Measurements from ENCODE around the gene SLC39A8.

The SLC39A8 gene

DNA sequence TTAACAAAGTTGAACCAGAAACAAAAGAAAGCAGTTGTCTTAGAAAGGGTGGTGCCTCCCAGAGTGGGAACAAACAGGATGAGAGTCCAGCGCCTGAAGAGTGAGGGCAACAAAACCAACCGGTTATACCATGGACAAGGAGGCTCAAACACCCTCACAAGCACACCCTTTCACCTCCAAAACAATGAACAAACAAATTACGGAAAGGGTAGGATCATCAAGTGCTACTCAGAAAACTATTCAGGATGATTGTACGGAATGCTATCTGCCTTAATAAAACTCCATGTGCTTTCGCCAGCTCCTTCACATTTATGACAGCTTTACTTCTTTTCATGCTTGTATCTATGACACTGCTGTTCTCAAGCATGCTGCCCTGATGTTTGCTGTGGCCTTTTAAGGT lies 26.8 kb downstream of the SLC39A8 start:
- no peak overlapping the region for H4K91ac ChIP-seq (ENCODE audit: low read depth, low read length, poor library complexity)
- peaks cover 5 to 10% of the 10 kb centered on the region in 2 donors for H3K4me1 ChIP-seq (ENCODE audit: control insufficient read depth in 2 of 2, insufficient read depth in 1 of 2, low read depth in 1 of 2, low read length in 2 of 2)
- H3K27me3 ChIP-seq (ENCODE audit: control insufficient read depth in 3 of 3, insufficient read depth in 3 of 3, low read depth in 1 of 3, low read length in 3 of 3), result no peaks in the 10 kb centered on the region
- no CpG with 5 or more reads among the region's 5 CpGs for WGBS, 2 donors (ENCODE audit: extremely low coverage in 2 of 2, insufficient read length in 2 of 2, insufficient replicate concordance in 1 of 2)
- H2AK5ac ChIP-seq (ENCODE audit: low read depth, low read length), result no peak overlapping the region
- H4K8ac ChIP-seq (ENCODE audit: low read depth, low read length), result no peak overlapping the region
- no peak overlapping the region for H2AFZ ChIP-seq (ENCODE audit: low read length)
- no peak overlapping the region for H2BK15ac ChIP-seq (ENCODE audit: low read length)
- no peak overlapping the region for H3K4ac ChIP-seq (ENCODE audit: low read length)
- H3K36me3 ChIP-seq (replicated peaks in 1 of 2; ENCODE audit: control insufficient read depth in 2 of 2, insufficient read depth in 2 of 2, low read length in 2 of 2), result peaks cover 0 to 3% of the 10 kb centered on the region in 2 donors
- H3K23ac ChIP-seq (ENCODE audit: low read depth, low read length, poor library complexity), result no peak overlapping the region
- H3K14ac ChIP-seq (ENCODE audit: low read length), result no peak overlapping the region
- no peak overlapping the region for H2BK120ac ChIP-seq (ENCODE audit: low read depth, low read length)
- no peak overlapping the region for H3K4me2 ChIP-seq (ENCODE audit: insufficient read depth, low read length, poor library complexity, severe bottlenecking)
- no peak for DNase-seq (ENCODE audit: low spot score)
- no peak overlapping the region for H2BK5ac ChIP-seq (ENCODE audit: low read length)
- H3K18ac ChIP-seq (ENCODE audit: low read length), result no peak overlapping the region
- no peak overlapping the region for H2BK12ac ChIP-seq (ENCODE audit: low read length)
- H3K9ac ChIP-seq (ENCODE audit: low read depth, low read length, poor library complexity), result no peak overlapping the region
- H3K4me3 ChIP-seq (ENCODE audit: low read length in 2 of 2), result no peak overlapping the region
- no peaks in the 10 kb centered on the region for H3K79me1 ChIP-seq (ENCODE audit: low read depth, low read length)
- peaks cover 0 to 3% of the 10 kb centered on the region in 2 donors for H3K9me3 ChIP-seq (replicated peaks in 1 of 2; ENCODE audit: control insufficient read depth in 2 of 2, insufficient read depth in 1 of 2, low read depth in 1 of 2, low read length in 2 of 2)
- H3K27ac ChIP-seq (replicated peaks; ENCODE audit: low read length), result no peak overlapping the region

- DNase-seq (ENCODE audit: low spot score), result no peak
- Histone ChIP-seq H2BK12ac (ENCODE audit: low read length) (no peak overlapping the region), H4K91ac (ENCODE audit: low read depth, low read length, poor library complexity) (no peak overlapping the region), H3K4me1 (ENCODE audit: control insufficient read depth in 2 of 2, insufficient read depth in 1 of 2, low read depth in 1 of 2, low read length in 2 of 2) (peaks cover 5 to 10% of the 10 kb centered on the region in 2 donors), H3K18ac (ENCODE audit: low read length) (no peak overlapping the region), H3K36me3 (replicated peaks in 1 of 2; ENCODE audit: control insufficient read depth in 2 of 2, insufficient read depth in 2 of 2, low read length in 2 of 2) (peaks cover 0 to 3% of the 10 kb centered on the region in 2 donors), H3K27me3 (ENCODE audit: control insufficient read depth in 3 of 3, insufficient read depth in 3 of 3, low read depth in 1 of 3, low read length in 3 of 3) (no peaks in the 10 kb centered on the region), H2AFZ (ENCODE audit: low read length) (no peak overlapping the region), H3K23ac (ENCODE audit: low read depth, low read length, poor library complexity) (no peak overlapping the region), H2BK15ac (ENCODE audit: low read length) (no peak overlapping the region), H3K14ac (ENCODE audit: low read length) (no peak overlapping the region), H2AK5ac (ENCODE audit: low read depth, low read length) (no peak overlapping the region), H3K27ac (replicated peaks; ENCODE audit: low read length) (no peak overlapping the region), H2BK120ac (ENCODE audit: low read depth, low read length) (no peak overlapping the region), H3K9ac (ENCODE audit: low read depth, low read length, poor library complexity) (no peak overlapping the region), H3K9me3 (replicated peaks in 1 of 2; ENCODE audit: control insufficient read depth in 2 of 2, insufficient read depth in 1 of 2, low read depth in 1 of 2, low read length in 2 of 2) (peaks cover 0 to 3% of the 10 kb centered on the region in 2 donors), H3K4me2 (ENCODE audit: insufficient read depth, low read length, poor library complexity, severe bottlenecking) (no peak overlapping the region), H3K4ac (ENCODE audit: low read length) (no peak overlapping the region), H3K79me1 (ENCODE audit: low read depth, low read length) (no peaks in the 10 kb centered on the region), H2BK5ac (ENCODE audit: low read length) (no peak overlapping the region), H4K8ac (ENCODE audit: low read depth, low read length) (no peak overlapping the region), H3K4me3 (ENCODE audit: low read length in 2 of 2) (no peak overlapping the region)
- WGBS, 2 donors (ENCODE audit: extremely low coverage in 2 of 2, insufficient read length in 2 of 2, insufficient replicate concordance in 1 of 2), result no CpG with 5 or more reads among the region's 3 CpGs
These were observed 27.2 kb downstream of the SLC39A8 start for GRCh38 chr4:102318105-102318504.

GRCh38 chr4:102317459-102317858 lies 27.8 kb downstream of the SLC39A8 start:
- peaks cover 0 to 3% of the 10 kb centered on the region in 2 donors for H3K9me3 ChIP-seq (replicated peaks in 1 of 2; ENCODE audit: control insufficient read depth in 2 of 2, insufficient read depth in 1 of 2, low read depth in 1 of 2, low read length in 2 of 2)
- H4K91ac ChIP-seq (ENCODE audit: low read depth, low read length, poor library complexity), result no peak overlapping the region
- no peak overlapping the region for H2BK5ac ChIP-seq (ENCODE audit: low read length)
- H3K27ac ChIP-seq (replicated peaks; ENCODE audit: low read length), result no peak overlapping the region
- H3K79me1 ChIP-seq (ENCODE audit: low read depth, low read length), result no peaks in the 10 kb centered on the region
- H3K9ac ChIP-seq (ENCODE audit: low read depth, low read length, poor library complexity), result no peak overlapping the region
- H2AFZ ChIP-seq (ENCODE audit: low read length), result no peak overlapping the region
- no CpG with 5 or more reads among the region's 1 CpG for WGBS, 2 donors (ENCODE audit: extremely low coverage in 2 of 2, insufficient read length in 2 of 2, insufficient replicate concordance in 1 of 2)
- no peak overlapping the region for H3K4ac ChIP-seq (ENCODE audit: low read length)
- no peak overlapping the region for H3K4me3 ChIP-seq (ENCODE audit: low read length in 2 of 2)
- no peak overlapping the region for H2AK5ac ChIP-seq (ENCODE audit: low read depth, low read length)
- H3K23ac ChIP-seq (ENCODE audit: low read depth, low read length, poor library complexity), result no peak overlapping the region
- H2BK15ac ChIP-seq (ENCODE audit: low read length), result no peak overlapping the region
- no peaks in the 10 kb centered on the region for H3K27me3 ChIP-seq (ENCODE audit: control insufficient read depth in 3 of 3, insufficient read depth in 3 of 3, low read depth in 1 of 3, low read length in 3 of 3)
- no peak overlapping the region for H3K18ac ChIP-seq (ENCODE audit: low read length)
- H2BK12ac ChIP-seq (ENCODE audit: low read length), result no peak overlapping the region
- H3K14ac ChIP-seq (ENCODE audit: low read length), result no peak overlapping the region
- no peak overlapping the region for H2BK120ac ChIP-seq (ENCODE audit: low read depth, low read length)
- no peak overlapping the region for H4K8ac ChIP-seq (ENCODE audit: low read depth, low read length)
- H3K4me1 ChIP-seq (ENCODE audit: control insufficient read depth in 2 of 2, insufficient read depth in 1 of 2, low read depth in 1 of 2, low read length in 2 of 2), result peaks cover 5 to 8% of the 10 kb centered on the region in 2 donors
- H3K36me3 ChIP-seq (replicated peaks in 1 of 2; ENCODE audit: control insufficient read depth in 2 of 2, insufficient read depth in 2 of 2, low read length in 2 of 2), result peaks cover 0 to 3% of the 10 kb centered on the region in 2 donors
- no peak for DNase-seq (ENCODE audit: low spot score)
- no peak overlapping the region for H3K4me2 ChIP-seq (ENCODE audit: insufficient read depth, low read length, poor library complexity, severe bottlenecking)

DNA sequence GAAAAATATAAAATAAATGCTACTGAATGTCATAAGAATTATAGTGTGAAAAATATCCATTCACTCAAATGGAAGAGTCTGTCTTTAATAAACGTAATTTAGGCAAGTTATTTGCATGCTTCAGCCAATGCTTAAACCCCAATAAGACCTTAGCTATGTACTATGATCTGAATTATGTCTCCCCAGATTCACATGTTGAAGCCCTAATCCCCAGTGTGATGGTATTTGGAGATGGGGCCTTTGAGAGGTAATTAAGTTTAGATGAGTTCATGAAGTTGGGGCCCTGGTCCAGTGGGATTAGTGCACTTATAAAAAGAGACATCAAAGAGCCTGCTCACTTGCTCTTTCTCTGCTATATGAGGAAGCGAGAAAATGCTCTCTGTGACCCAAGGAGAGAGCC lies 28.7 kb downstream of the SLC39A8 start:
- Histone ChIP-seq H3K4me1 (ENCODE audit: control insufficient read depth in 2 of 2, insufficient read depth in 1 of 2, low read depth in 1 of 2, low read length in 2 of 2) (peaks cover 5% of the 10 kb centered on the region in 2 donors), H2BK12ac (ENCODE audit: low read length) (no peak overlapping the region), H3K4ac (ENCODE audit: low read length) (no peak overlapping the region), H3K36me3 (replicated peaks in 1 of 2; ENCODE audit: control insufficient read depth in 2 of 2, insufficient read depth in 2 of 2, low read length in 2 of 2) (peaks cover 0 to 3% of the 10 kb centered on the region in 2 donors), H3K4me2 (ENCODE audit: insufficient read depth, low read length, poor library complexity, severe bottlenecking) (no peak overlapping the region), H2AK5ac (ENCODE audit: low read depth, low read length) (no peak overlapping the region), H3K18ac (ENCODE audit: low read length) (no peak overlapping the region), H3K4me3 (ENCODE audit: low read length in 2 of 2) (no peak overlapping the region), H2BK120ac (ENCODE audit: low read depth, low read length) (no peak overlapping the region), H3K27me3 (ENCODE audit: control insufficient read depth in 3 of 3, insufficient read depth in 3 of 3, low read depth in 1 of 3, low read length in 3 of 3) (no peaks in the 10 kb centered on the region), H4K8ac (ENCODE audit: low read depth, low read length) (no peak overlapping the region), H3K14ac (ENCODE audit: low read length) (no peak overlapping the region), H2AFZ (ENCODE audit: low read length) (no peak overlapping the region), H3K27ac (replicated peaks; ENCODE audit: low read length) (no peak overlapping the region), H3K79me1 (ENCODE audit: low read depth, low read length) (no peaks in the 10 kb centered on the region), H3K9ac (ENCODE audit: low read depth, low read length, poor library complexity) (no peak overlapping the region), H2BK15ac (ENCODE audit: low read length) (no peak overlapping the region), H3K9me3 (replicated peaks in 1 of 2; ENCODE audit: control insufficient read depth in 2 of 2, insufficient read depth in 1 of 2, low read depth in 1 of 2, low read length in 2 of 2) (peaks cover 0 to 3% of the 10 kb centered on the region in 2 donors), H4K91ac (ENCODE audit: low read depth, low read length, poor library complexity) (no peak overlapping the region), H2BK5ac (ENCODE audit: low read length) (no peak overlapping the region), H3K23ac (ENCODE audit: low read depth, low read length, poor library complexity) (no peak overlapping the region)
- no CpG with 5 or more reads among the region's 2 CpGs for WGBS, 2 donors (ENCODE audit: extremely low coverage in 2 of 2, insufficient read length in 2 of 2, insufficient replicate concordance in 1 of 2)
- DNase-seq (ENCODE audit: low spot score), result no peak
